ENCODE measurements around the gene HECW1. TPM values are rescaled to one million over a fixed set of nuclear protein-coding genes. Genes with fewer than 3 reads are reported as not detected.
"Not testable (repeated sequence)": the region's sequence is repeated elsewhere in the genome, so short reads cannot be mapped to it uniquely, and the experiment has no call there.

HECW1 gene
- total and polyA plus RNA-seq, 2 experiments from 2014 or later, result 2.0 to 4.8 TPM

GRCh38 chr7:43583424-43584194 lies 471.2 kb downstream of the HECW1 start:
- peak overlapping the region; percentile 86 for H3K4me2 ChIP-seq (ENCODE audit: unreplicated experiment)
- H3K36me3 ChIP-seq (ENCODE audit: low read depth), result no peaks in the 10 kb centered on the region
- H3K4me1 ChIP-seq (ENCODE audit: insufficient read depth), result peaks cover 40% of the 10 kb centered on the region
- peak overlapping the region; percentile 98 for H3K4me3 ChIP-seq
- H2AFZ ChIP-seq, result no peak overlapping the region
- H3F3A ChIP-seq (ENCODE audit: insufficient read depth), result peaks cover 34% of the 10 kb centered on the region
- TF ChIP-seq EZH2phosphoT487 (IDR thresholded peaks at IDR 0.05; ENCODE audit: insufficient read depth, low read depth) (no peak), EZH2 (IDR thresholded peaks at IDR 0.05; ENCODE audit: insufficient read depth, poor library complexity, severe bottlenecking) (no peak)
- peaks cover 7% of the 10 kb centered on the region; the same call in 1 of the 2 replicates for H4K20me1 ChIP-seq (ENCODE audit: insufficient read depth)
- no peaks in the 10 kb centered on the region for H3K9me2 ChIP-seq (ENCODE audit: insufficient read depth)
- peak overlapping the region; percentile 97 for H3K9ac ChIP-seq
- DNase-seq, result peak; percentile 75
- 1 to 3% methylated on average over 36 to 65 of the region's 66 CpGs for WGBS, 2 experiments (ENCODE audit: low coverage in 1 of 2, low lambda C conversion rate in 2 of 2, missing lambda C conversion rate in 2 of 2)
- H3K79me2 ChIP-seq (ENCODE audit: insufficient read depth), result peaks cover 56% of the 10 kb centered on the region
- no peaks in the 10 kb centered on the region for H3K27me3 ChIP-seq (replicated peaks; ENCODE audit: insufficient read depth)
- H3K9me3 ChIP-seq (ENCODE audit: low read depth), result no peaks in the 10 kb centered on the region
- H3K27ac ChIP-seq, result peak overlapping the region; percentile 91
- in situ Hi-C loops (cut with MboI), result loop anchor here (25.0 kb wide), 1 partner anchor 254 kb away; no protein-coding TSS in a partner anchor

GRCh38 chr7:43584195-43584586 lies 471.7 kb downstream of the HECW1 start:
- Histone ChIP-seq H3K36me3 (ENCODE audit: low read depth) (no peaks in the 10 kb centered on the region), H3K9me3 (ENCODE audit: low read depth) (no peaks in the 10 kb centered on the region), H2AFZ (no peak overlapping the region), H3K79me2 (ENCODE audit: insufficient read depth) (peaks cover 62% of the 10 kb centered on the region), H4K20me1 (ENCODE audit: insufficient read depth) (peaks cover 7% of the 10 kb centered on the region; the same call in 1 of the 2 replicates), H3K4me1 (ENCODE audit: insufficient read depth) (peaks cover 46% of the 10 kb centered on the region), H3K4me2 (ENCODE audit: unreplicated experiment) (peak overlapping the region; percentile 86), H3K27ac (peak overlapping the region; percentile 91), H3K27me3 (replicated peaks; ENCODE audit: insufficient read depth) (no peaks in the 10 kb centered on the region), H3F3A (ENCODE audit: insufficient read depth) (peaks cover 39% of the 10 kb centered on the region), H3K4me3 (peak overlapping the region; percentile 98), H3K9me2 (ENCODE audit: insufficient read depth) (no peaks in the 10 kb centered on the region), H3K9ac (peak overlapping the region; percentile 97)
- peak; percentile 88 for DNase-seq
- WGBS, 2 experiments (ENCODE audit: low coverage in 1 of 2, low lambda C conversion rate in 2 of 2, missing lambda C conversion rate in 2 of 2), result 1 to 2% methylated on average over 8 of the region's 8 CpGs
- TF ChIP-seq EZH2phosphoT487 (IDR thresholded peaks at IDR 0.05; ENCODE audit: insufficient read depth, low read depth), result no peak
- TF ChIP-seq EZH2 (IDR thresholded peaks at IDR 0.05; ENCODE audit: insufficient read depth, poor library complexity, severe bottlenecking), result no peak
- in situ Hi-C loops (cut with MboI), result loop anchor here (25.0 kb wide), 1 partner anchor 253 kb away; no protein-coding TSS in a partner anchor

- Histone ChIP-seq H3K4me3 (peak overlapping the region; percentile 98), H3K9ac (peak overlapping the region; percentile 97), H3F3A (ENCODE audit: insufficient read depth) (peaks cover 39% of the 10 kb centered on the region), H3K4me1 (ENCODE audit: insufficient read depth) (peaks cover 51% of the 10 kb centered on the region), H3K79me2 (ENCODE audit: insufficient read depth) (peaks cover 68% of the 10 kb centered on the region), H3K4me2 (ENCODE audit: unreplicated experiment) (peak overlapping the region; percentile 86), H3K27ac (peak overlapping the region; percentile 91)
- not testable (repeated sequence) for H2AFZ ChIP-seq; H4K20me1 ChIP-seq (ENCODE audit: insufficient read depth); H3K27me3 ChIP-seq (replicated peaks; ENCODE audit: insufficient read depth); H3K9me3 ChIP-seq (ENCODE audit: low read depth); H3K36me3 ChIP-seq (ENCODE audit: low read depth); H3K9me2 ChIP-seq (ENCODE audit: insufficient read depth)
- peak; percentile 19 for DNase-seq
- in situ Hi-C loops (cut with MboI), result loop anchor here (25.0 kb wide), 1 partner anchor 253 kb away; no protein-coding TSS in a partner anchor
- WGBS, 2 experiments (ENCODE audit: low coverage in 1 of 2, low lambda C conversion rate in 2 of 2, missing lambda C conversion rate in 2 of 2), result 86 to 92% methylated on average over 11 of the region's 11 CpGs
Observed at GRCh38 chr7:43584733-43585132, 472.3 kb downstream of the HECW1 start.

- Histone ChIP-seq H3K4me3 (peak overlapping the region; percentile 98), H3K9me2 (ENCODE audit: insufficient read depth) (no peaks in the 10 kb centered on the region), H3K9me3 (ENCODE audit: low read depth) (no peaks in the 10 kb centered on the region), H3K4me2 (ENCODE audit: unreplicated experiment) (peak overlapping the region; percentile 86), H3K27me3 (replicated peaks; ENCODE audit: insufficient read depth) (no peaks in the 10 kb centered on the region), H4K20me1 (ENCODE audit: insufficient read depth) (peaks cover 14% of the 10 kb centered on the region; the same call in 1 of the 2 replicates), H3K9ac (peak overlapping the region; percentile 97), H3K27ac (peak overlapping the region; percentile 91), H2AFZ (no peak overlapping the region), H3F3A (ENCODE audit: insufficient read depth) (peaks cover 44% of the 10 kb centered on the region), H3K79me2 (ENCODE audit: insufficient read depth) (peaks cover 76% of the 10 kb centered on the region), H3K4me1 (ENCODE audit: insufficient read depth) (peaks cover 58% of the 10 kb centered on the region), H3K36me3 (ENCODE audit: low read depth) (0 out of 2 replicates have a peak, but pooled peaks cover 2% of the 10 kb centered on the region)
- 53% methylated on average over 2 of the region's 2 CpGs for WGBS, 2 experiments (ENCODE audit: low coverage in 1 of 2, low lambda C conversion rate in 2 of 2, missing lambda C conversion rate in 2 of 2)
- no peak for TF ChIP-seq EZH2 (IDR thresholded peaks at IDR 0.05; ENCODE audit: insufficient read depth, poor library complexity, severe bottlenecking)
- no peak for TF ChIP-seq EZH2phosphoT487 (IDR thresholded peaks at IDR 0.05; ENCODE audit: insufficient read depth, low read depth)
- in situ Hi-C loops (cut with MboI), result loop anchor here (25.0 kb wide), 1 partner anchor 252 kb away; no protein-coding TSS in a partner anchor
- DNase-seq, result peak; percentile 83
Observed at GRCh38 chr7:43585562-43585961, 473.1 kb downstream of the HECW1 start.
